Liver (tissue), 9 donors: Measurements from ENCODE around the gene FRAS1. TPM values are rescaled to one million over a fixed set of nuclear protein-coding genes. Genes with fewer than 3 reads are reported as not detected.
A peak's percentile ranks its signal among the peaks of the same experiment; 100 is the strongest.

ENCODE experiments used
- DNase-seq: peaks from one replicate; pipeline ENCODE4 v3.0.0-alpha.2; 2017; ENCODE audit warnings: low spot score
- H3K27ac ChIP-seq, 2 donors: one replicate each; pipeline ENCODE4 v1.7.0; 2013; ENCODE audit warnings: inconsistent platforms in 2 of 2, low read length in 2 of 2, control low read depth in 1 of 2, low read depth in 1 of 2, mild to moderate bottlenecking in 1 of 2
- H3K27me3 ChIP-seq, 4 donors: one replicate each; pipeline versions ENCODE4 v1.6.1 to v1.7.0; 2013; ENCODE audit warnings: low read length in 3 of 4, inconsistent platforms in 1 of 4, mild to moderate bottlenecking in 1 of 4, moderate library complexity in 1 of 4; ENCODE audit not compliant: control insufficient read depth in 4 of 4, insufficient read depth in 4 of 4
- H3K36me3 ChIP-seq, 4 donors: one replicate each; pipeline versions ENCODE4 v1.6.1 to v1.7.0; 2013; ENCODE audit warnings: low read length in 3 of 4, mild to moderate bottlenecking in 3 of 4, low read depth in 1 of 4, moderate library complexity in 1 of 4; ENCODE audit not compliant: control insufficient read depth in 4 of 4, insufficient read depth in 3 of 4
- H3K4me1 ChIP-seq, 4 donors: one replicate each; pipeline versions ENCODE4 v1.6.1 to v1.7.0; 2013; ENCODE audit warnings: low read length in 3 of 4, mild to moderate bottlenecking in 3 of 4, moderate library complexity in 1 of 4; ENCODE audit not compliant: control insufficient read depth in 4 of 4, insufficient read depth in 4 of 4
- H3K4me3 ChIP-seq, 3 donors: one replicate each; pipeline versions ENCODE4 v1.6.1 to v1.7.0; 2013; ENCODE audit warnings: low read length in 3 of 3, control low read depth in 1 of 3, low read depth in 1 of 3, mild to moderate bottlenecking in 1 of 3
- H3K9ac ChIP-seq, 2 donors: one replicate each; pipeline ENCODE4 v1.7.0; 2013; ENCODE audit warnings: low read length in 2 of 2, mild to moderate bottlenecking in 2 of 2, moderate library complexity in 2 of 2, control low read depth in 1 of 2, low read depth in 1 of 2
- H3K9me3 ChIP-seq, 4 donors: one replicate each; pipeline versions ENCODE4 v1.6.1 to v1.7.0; 2013; ENCODE audit warnings: low read length in 3 of 4; ENCODE audit not compliant: control insufficient read depth in 4 of 4
- ATF3 ChIP-seq: IDR thresholded peaks from 2 replicates; pipeline ENCODE4 v1.6.1; 2016; ENCODE audit warnings: antibody characterized with exemption
- EGR1 ChIP-seq, 2 donors: IDR thresholded peaks; 2 replicates each; pipeline ENCODE4 v1.6.1; 2016 to 2018; ENCODE audit warnings: antibody characterized with exemption in 2 of 2, low read depth in 2 of 2
- FOXA1 ChIP-seq: IDR thresholded peaks from 2 replicates; pipeline ENCODE4 v1.6.1; 2016; ENCODE audit warnings: antibody characterized with exemption
- FOXA2 ChIP-seq: IDR thresholded peaks from 2 replicates; pipeline ENCODE4 v1.6.1; 2016; ENCODE audit warnings: antibody characterized with exemption
- GABPA ChIP-seq, 2 donors: IDR thresholded peaks in 1 of 2; conservative IDR thresholded peaks in 1 of 2; 2 replicates each; pipeline ENCODE4 v1.6.1; 2016; ENCODE audit warnings: antibody characterized with exemption in 2 of 2, mild to moderate bottlenecking in 1 of 2, moderate library complexity in 1 of 2
- HNF4A ChIP-seq, 2 donors: conservative IDR thresholded peaks; 2 replicates each; pipeline ENCODE4 v1.6.1; 2016; ENCODE audit warnings: antibody characterized with exemption in 2 of 2, mild to moderate bottlenecking in 2 of 2
- HNF4G ChIP-seq: IDR thresholded peaks from 2 replicates; pipeline ENCODE4 v1.6.1; 2016; ENCODE audit warnings: antibody characterized with exemption
- JUND ChIP-seq, 2 donors: IDR thresholded peaks; 2 replicates each; pipeline ENCODE4 v1.6.1; 2016; ENCODE audit warnings: antibody characterized with exemption in 2 of 2
- MAX ChIP-seq: IDR thresholded peaks from 2 replicates; pipeline ENCODE4 v1.6.1; 2016; ENCODE audit warnings: antibody characterized with exemption
- NR2F2 ChIP-seq: IDR thresholded peaks from 2 replicates; pipeline ENCODE4 v1.6.1; 2016; ENCODE audit warnings: antibody characterized with exemption
- RAD21 ChIP-seq, 2 donors: IDR thresholded peaks; 2 replicates each; pipeline ENCODE4 v1.6.1; 2016; ENCODE audit warnings: antibody characterized with exemption in 2 of 2, mild to moderate bottlenecking in 2 of 2
- RXRA ChIP-seq, 2 donors: IDR thresholded peaks; 2 replicates each; pipeline ENCODE4 v1.6.1; 2017 to 2018; ENCODE audit warnings: antibody characterized with exemption in 2 of 2, mild to moderate bottlenecking in 1 of 2
- SP1 ChIP-seq: IDR thresholded peaks from 2 replicates; pipeline ENCODE4 v1.6.1; 2018; ENCODE audit warnings: antibody characterized with exemption, mild to moderate bottlenecking
- TAF1 ChIP-seq: conservative IDR thresholded peaks from 2 replicates; pipeline ENCODE4 v1.6.1; 2016; ENCODE audit warnings: antibody characterized with exemption, mild to moderate bottlenecking
- YY1 ChIP-seq: IDR thresholded peaks from 2 replicates; pipeline ENCODE4 v1.6.1; 2016; ENCODE audit warnings: antibody characterized with exemption, mild to moderate bottlenecking
- ZBTB33 ChIP-seq: IDR thresholded peaks from 2 replicates; pipeline ENCODE4 v1.6.1; 2016; ENCODE audit warnings: antibody characterized with exemption
- WGBS: extraction: QIAGEN DNeasy Blood & Tissue Kit; methylation state at CpG from one replicate; pipeline ENCODE4 v1.1.7; 2013; 5-methylcytosine and 5-hydroxymethylcytosine counted together
- polyA plus RNA-seq, 2 donors: library from polyadenylated mRNA; stranded (reverse) in 1 of 2; unstranded in 1 of 2; fragments of 200-250 nt in 1 of 2; fragments of >200 nt in 1 of 2; fragmentation: Nextera tagmentation in 1 of 2; extraction: Ambion mirVana in 1 of 2; gene quantifications; one replicate each; pipeline versions ENCODE4 v1.2.1 to v1.2.3, GENCODE V29; 2013 to 2015
- total RNA-seq, 2 donors: library from RNA; depleted of rRNA; stranded (reverse); fragments of >200 nt; gene quantifications; one replicate each; pipeline ENCODE4 v1.2.3, GENCODE V29; 2014
- TF ChIP-seq, protein P1 (sequence below): fragments of 150-350 bp; IDR thresholded peaks from 2 replicates; pipeline ENCODE4 v1.5.1; 2017; ENCODE audit warnings: improper control_type of control experiment, low read depth, low read length; ENCODE audit not compliant: missing input control
- TF ChIP-seq, protein P2 (sequence below): IDR thresholded peaks from 2 replicates; pipeline ENCODE4 v1.6.1; 2016; ENCODE audit warnings: antibody characterized with exemption, mild to moderate bottlenecking
- donor health status: healthy.
- donor health status: healthy.
- donor health status: healthy.
- donor health status: healthy.
- donor health status: healthy.

Gene FRAS1
- total and polyA plus RNA-seq, 4 donors = 0.08 to 6.0 (median 1.1) TPM

DNA sequence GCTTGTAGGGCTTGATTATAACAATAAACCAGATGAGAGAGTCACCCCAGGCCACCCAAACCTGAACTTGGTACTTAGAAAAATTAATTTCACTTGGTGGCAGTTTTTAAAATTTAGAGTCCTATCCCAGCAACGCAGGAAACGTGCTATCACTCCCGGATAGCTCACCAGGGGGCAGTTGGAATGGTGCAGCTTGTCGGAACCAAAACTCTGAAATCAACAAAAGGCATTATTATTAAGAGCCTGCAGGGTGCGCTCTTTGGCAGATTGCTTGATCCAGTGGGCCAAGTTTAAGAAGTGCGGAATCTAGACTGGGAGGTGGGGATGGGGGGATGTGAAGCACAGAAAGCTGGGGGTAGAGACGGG, 2.4 kb downstream of the FRAS1 start:
- Histone ChIP-seq H3K27me3 (peaks cover 0 to 7% (median 4%) of the 10 kb centered on the region in 4 donors), H3K4me1 (peaks cover 9 to 32% (median 27%) of the 10 kb centered on the region in 4 donors), H3K9me3 (no peaks in the 10 kb centered on the region), H3K9ac (no peak overlapping the region), H3K4me3 (no peak overlapping the region), H3K36me3 (no peaks in the 10 kb centered on the region), H3K27ac (no peak overlapping the region)
- TF ChIP-seq, protein P1, sequence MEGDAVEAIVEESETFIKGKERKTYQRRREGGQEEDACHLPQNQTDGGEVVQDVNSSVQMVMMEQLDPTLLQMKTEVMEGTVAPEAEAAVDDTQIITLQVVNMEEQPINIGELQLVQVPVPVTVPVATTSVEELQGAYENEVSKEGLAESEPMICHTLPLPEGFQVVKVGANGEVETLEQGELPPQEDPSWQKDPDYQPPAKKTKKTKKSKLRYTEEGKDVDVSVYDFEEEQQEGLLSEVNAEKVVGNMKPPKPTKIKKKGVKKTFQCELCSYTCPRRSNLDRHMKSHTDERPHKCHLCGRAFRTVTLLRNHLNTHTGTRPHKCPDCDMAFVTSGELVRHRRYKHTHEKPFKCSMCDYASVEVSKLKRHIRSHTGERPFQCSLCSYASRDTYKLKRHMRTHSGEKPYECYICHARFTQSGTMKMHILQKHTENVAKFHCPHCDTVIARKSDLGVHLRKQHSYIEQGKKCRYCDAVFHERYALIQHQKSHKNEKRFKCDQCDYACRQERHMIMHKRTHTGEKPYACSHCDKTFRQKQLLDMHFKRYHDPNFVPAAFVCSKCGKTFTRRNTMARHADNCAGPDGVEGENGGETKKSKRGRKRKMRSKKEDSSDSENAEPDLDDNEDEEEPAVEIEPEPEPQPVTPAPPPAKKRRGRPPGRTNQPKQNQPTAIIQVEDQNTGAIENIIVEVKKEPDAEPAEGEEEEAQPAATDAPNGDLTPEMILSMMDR = peak; percentile 34
- TF ChIP-seq RAD21 (IDR thresholded peaks at IDR 0.05) (peak; percentile 56 to 70), FOXA1 (no peak)
- peak; percentile 48 for DNase-seq
- 11% methylated on average over 7 of the region's 7 CpGs for WGBS

- Histone ChIP-seq H3K36me3 (no peaks in the 10 kb centered on the region), H3K9ac (no peak overlapping the region), H3K27me3 (peaks cover 0 to 9% (median 5%) of the 10 kb centered on the region in 4 donors), H3K4me3 (no peak overlapping the region), H3K4me1 (peaks cover 9 to 32% (median 27%) of the 10 kb centered on the region in 4 donors), H3K27ac (no peak overlapping the region), H3K9me3 (no peaks in the 10 kb centered on the region)
- no peak for DNase-seq
- TF ChIP-seq HNF4A (conservative IDR thresholded peaks at IDR 0.05) (no peak), TAF1 (no peak), RXRA (IDR thresholded peaks at IDR 0.05) (no peak), GABPA (IDR thresholded peaks at IDR 0.05 in 1 of 2, conservative IDR thresholded peaks at IDR 0.05 in 1 of 2) (no peak), YY1 (no peak), JUND (IDR thresholded peaks at IDR 0.05) (no peak), FOXA2 (no peak), EGR1 (IDR thresholded peaks at IDR 0.05; ENCODE audit: low read depth in 2 of 2) (no peak), ATF3 (no peak), FOXA1 (no peak), SP1 (no peak), HNF4G (no peak), NR2F2 (no peak), MAX (no peak), RAD21 (IDR thresholded peaks at IDR 0.05) (no peak), ZBTB33 (no peak)
- TF ChIP-seq, protein P1 = no peak
- TF ChIP-seq, protein P2, sequence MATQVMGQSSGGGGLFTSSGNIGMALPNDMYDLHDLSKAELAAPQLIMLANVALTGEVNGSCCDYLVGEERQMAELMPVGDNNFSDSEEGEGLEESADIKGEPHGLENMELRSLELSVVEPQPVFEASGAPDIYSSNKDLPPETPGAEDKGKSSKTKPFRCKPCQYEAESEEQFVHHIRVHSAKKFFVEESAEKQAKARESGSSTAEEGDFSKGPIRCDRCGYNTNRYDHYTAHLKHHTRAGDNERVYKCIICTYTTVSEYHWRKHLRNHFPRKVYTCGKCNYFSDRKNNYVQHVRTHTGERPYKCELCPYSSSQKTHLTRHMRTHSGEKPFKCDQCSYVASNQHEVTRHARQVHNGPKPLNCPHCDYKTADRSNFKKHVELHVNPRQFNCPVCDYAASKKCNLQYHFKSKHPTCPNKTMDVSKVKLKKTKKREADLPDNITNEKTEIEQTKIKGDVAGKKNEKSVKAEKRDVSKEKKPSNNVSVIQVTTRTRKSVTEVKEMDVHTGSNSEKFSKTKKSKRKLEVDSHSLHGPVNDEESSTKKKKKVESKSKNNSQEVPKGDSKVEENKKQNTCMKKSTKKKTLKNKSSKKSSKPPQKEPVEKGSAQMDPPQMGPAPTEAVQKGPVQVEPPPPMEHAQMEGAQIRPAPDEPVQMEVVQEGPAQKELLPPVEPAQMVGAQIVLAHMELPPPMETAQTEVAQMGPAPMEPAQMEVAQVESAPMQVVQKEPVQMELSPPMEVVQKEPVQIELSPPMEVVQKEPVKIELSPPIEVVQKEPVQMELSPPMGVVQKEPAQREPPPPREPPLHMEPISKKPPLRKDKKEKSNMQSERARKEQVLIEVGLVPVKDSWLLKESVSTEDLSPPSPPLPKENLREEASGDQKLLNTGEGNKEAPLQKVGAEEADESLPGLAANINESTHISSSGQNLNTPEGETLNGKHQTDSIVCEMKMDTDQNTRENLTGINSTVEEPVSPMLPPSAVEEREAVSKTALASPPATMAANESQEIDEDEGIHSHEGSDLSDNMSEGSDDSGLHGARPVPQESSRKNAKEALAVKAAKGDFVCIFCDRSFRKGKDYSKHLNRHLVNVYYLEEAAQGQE = no peak
- 82% methylated on average over 1 of the region's 1 CpG for WGBS
These were observed 2.8 kb downstream of the FRAS1 start for GRCh38 chr4:78059938-78060337.
